H1 (cell line): ENCODE data around the gene LMNB1. TPM values are rescaled to one million over a fixed set of nuclear protein-coding genes. Genes with fewer than 3 reads are reported as not detected.

Experiments used
- EP300 ChIP-seq, 2 experiments: IDR thresholded peaks; 1 replicate in 1 of 2; 2 replicates in 1 of 2; pipeline ENCODE4 v1.6.1; 2011 to 2012; ENCODE audit warnings: low read depth in 2 of 2, low read length in 2 of 2, mild to moderate bottlenecking in 2 of 2, borderline replicate concordance in 1 of 2, inconsistent platforms in 1 of 2, moderate library complexity in 1 of 2
- FOSL1 ChIP-seq: IDR thresholded peaks from 2 replicates; pipeline ENCODE4 v1.6.1; 2011; ENCODE audit warnings: mild to moderate bottlenecking, low read depth, low read length, moderate library complexity; ENCODE audit not compliant: insufficient read depth
- GTF2F1 ChIP-seq: IDR thresholded peaks from 2 replicates; pipeline ENCODE4 v1.6.1; 2012; ENCODE audit warnings: low read depth, low read length, improper control_type of control experiment, borderline replicate concordance
- KDM4A ChIP-seq: IDR thresholded peaks from one replicate; pipeline ENCODE4 v1.7.1; 2012; ENCODE audit warnings: low read depth, mild to moderate bottlenecking, moderate library complexity, low read length, inconsistent platforms; ENCODE audit not compliant: severe bottlenecking
- MAFK ChIP-seq: IDR thresholded peaks from 2 replicates; pipeline ENCODE4 v1.6.1; 2012; ENCODE audit warnings: low read depth, mild to moderate bottlenecking, improper control_type of control experiment, low read length
- RXRA ChIP-seq: IDR thresholded peaks from 2 replicates; pipeline ENCODE4 v1.6.1; 2011; ENCODE audit warnings: low read depth, mild to moderate bottlenecking, low read length, moderate library complexity; ENCODE audit not compliant: insufficient read depth
- SRF ChIP-seq: IDR thresholded peaks from 2 replicates; pipeline ENCODE4 v1.6.1; 2011; ENCODE audit warnings: mild to moderate bottlenecking, low read depth, low read length, moderate library complexity
- SUZ12 ChIP-seq: fragments of 200-600 bp; sonication (generic); IDR thresholded peaks from 2 replicates; pipeline ENCODE4 v1.6.1; 2012; ENCODE audit warnings: mild to moderate bottlenecking, inconsistent platforms, low read length, moderate library complexity, mixed read lengths
- TEAD4 ChIP-seq: IDR thresholded peaks from 2 replicates; pipeline ENCODE4 v1.6.1; 2012; ENCODE audit warnings: low read depth, low read length, inconsistent platforms, mixed read lengths
- polyA plus RNA-seq, 7 experiments: library from polyadenylated mRNA; depleted of rRNA in 3 of 7; stranded (reverse) in 5 of 7; unstranded in 2 of 7; fragments of >200 nt in 5 of 7; fragments of 200-250 nt in 2 of 7; gene quantifications; 1 replicate in 5 of 7; 2 replicates in 1 of 7; 4 replicates in 1 of 7; pipeline versions ENCODE4 v1.2.1 to v1.2.3, GENCODE V29; 2011 to 2013; ENCODE audit warnings: missing spikeins in 2 of 7, mixed read lengths in 2 of 7
- total RNA-seq: library from RNA; stranded (reverse); fragmentation: NEBNext Ultra II Directional; extraction: Animal tissue kit (Norgen Biotek cat#: 25700); gene quantifications from 2 replicates; pipeline ENCODE4 v1.2.1, GENCODE V29; 2021
- TF ChIP-seq, protein P1 (sequence below): fragments of 300-600 bp; sonication (generic); IDR thresholded peaks from 2 replicates; pipeline ENCODE4 v1.7.1; 2012; ENCODE audit warnings: low read length, moderate library complexity, mild to moderate bottlenecking, inconsistent platforms; ENCODE audit not compliant: insufficient replicate concordance

The LMNB1 gene
- total and polyA plus RNA-seq, 2 of the 8 experiments (the other 6 are each of a cell fraction or from before 2014, with no cell fraction given) = 73.5 to 225 TPM

GRCh38 chr5:126777257-126777974, 480 bp downstream of the LMNB1 start (continued):
- TF ChIP-seq SRF = no peak
- TF ChIP-seq MAFK = no peak
- peak in 1 of 2 experiments; percentile 3; a peak in 1 of 3 replicates for TF ChIP-seq EP300 (IDR thresholded peaks at IDR 0.05; ENCODE audit: borderline replicate concordance in 1 of 2, low read depth in 2 of 2, low read length in 2 of 2)
- no peak for TF ChIP-seq SUZ12
- no peak for TF ChIP-seq GTF2F1
- no peak for TF ChIP-seq TEAD4
- no peak for TF ChIP-seq FOSL1
- TF ChIP-seq, protein P1, sequence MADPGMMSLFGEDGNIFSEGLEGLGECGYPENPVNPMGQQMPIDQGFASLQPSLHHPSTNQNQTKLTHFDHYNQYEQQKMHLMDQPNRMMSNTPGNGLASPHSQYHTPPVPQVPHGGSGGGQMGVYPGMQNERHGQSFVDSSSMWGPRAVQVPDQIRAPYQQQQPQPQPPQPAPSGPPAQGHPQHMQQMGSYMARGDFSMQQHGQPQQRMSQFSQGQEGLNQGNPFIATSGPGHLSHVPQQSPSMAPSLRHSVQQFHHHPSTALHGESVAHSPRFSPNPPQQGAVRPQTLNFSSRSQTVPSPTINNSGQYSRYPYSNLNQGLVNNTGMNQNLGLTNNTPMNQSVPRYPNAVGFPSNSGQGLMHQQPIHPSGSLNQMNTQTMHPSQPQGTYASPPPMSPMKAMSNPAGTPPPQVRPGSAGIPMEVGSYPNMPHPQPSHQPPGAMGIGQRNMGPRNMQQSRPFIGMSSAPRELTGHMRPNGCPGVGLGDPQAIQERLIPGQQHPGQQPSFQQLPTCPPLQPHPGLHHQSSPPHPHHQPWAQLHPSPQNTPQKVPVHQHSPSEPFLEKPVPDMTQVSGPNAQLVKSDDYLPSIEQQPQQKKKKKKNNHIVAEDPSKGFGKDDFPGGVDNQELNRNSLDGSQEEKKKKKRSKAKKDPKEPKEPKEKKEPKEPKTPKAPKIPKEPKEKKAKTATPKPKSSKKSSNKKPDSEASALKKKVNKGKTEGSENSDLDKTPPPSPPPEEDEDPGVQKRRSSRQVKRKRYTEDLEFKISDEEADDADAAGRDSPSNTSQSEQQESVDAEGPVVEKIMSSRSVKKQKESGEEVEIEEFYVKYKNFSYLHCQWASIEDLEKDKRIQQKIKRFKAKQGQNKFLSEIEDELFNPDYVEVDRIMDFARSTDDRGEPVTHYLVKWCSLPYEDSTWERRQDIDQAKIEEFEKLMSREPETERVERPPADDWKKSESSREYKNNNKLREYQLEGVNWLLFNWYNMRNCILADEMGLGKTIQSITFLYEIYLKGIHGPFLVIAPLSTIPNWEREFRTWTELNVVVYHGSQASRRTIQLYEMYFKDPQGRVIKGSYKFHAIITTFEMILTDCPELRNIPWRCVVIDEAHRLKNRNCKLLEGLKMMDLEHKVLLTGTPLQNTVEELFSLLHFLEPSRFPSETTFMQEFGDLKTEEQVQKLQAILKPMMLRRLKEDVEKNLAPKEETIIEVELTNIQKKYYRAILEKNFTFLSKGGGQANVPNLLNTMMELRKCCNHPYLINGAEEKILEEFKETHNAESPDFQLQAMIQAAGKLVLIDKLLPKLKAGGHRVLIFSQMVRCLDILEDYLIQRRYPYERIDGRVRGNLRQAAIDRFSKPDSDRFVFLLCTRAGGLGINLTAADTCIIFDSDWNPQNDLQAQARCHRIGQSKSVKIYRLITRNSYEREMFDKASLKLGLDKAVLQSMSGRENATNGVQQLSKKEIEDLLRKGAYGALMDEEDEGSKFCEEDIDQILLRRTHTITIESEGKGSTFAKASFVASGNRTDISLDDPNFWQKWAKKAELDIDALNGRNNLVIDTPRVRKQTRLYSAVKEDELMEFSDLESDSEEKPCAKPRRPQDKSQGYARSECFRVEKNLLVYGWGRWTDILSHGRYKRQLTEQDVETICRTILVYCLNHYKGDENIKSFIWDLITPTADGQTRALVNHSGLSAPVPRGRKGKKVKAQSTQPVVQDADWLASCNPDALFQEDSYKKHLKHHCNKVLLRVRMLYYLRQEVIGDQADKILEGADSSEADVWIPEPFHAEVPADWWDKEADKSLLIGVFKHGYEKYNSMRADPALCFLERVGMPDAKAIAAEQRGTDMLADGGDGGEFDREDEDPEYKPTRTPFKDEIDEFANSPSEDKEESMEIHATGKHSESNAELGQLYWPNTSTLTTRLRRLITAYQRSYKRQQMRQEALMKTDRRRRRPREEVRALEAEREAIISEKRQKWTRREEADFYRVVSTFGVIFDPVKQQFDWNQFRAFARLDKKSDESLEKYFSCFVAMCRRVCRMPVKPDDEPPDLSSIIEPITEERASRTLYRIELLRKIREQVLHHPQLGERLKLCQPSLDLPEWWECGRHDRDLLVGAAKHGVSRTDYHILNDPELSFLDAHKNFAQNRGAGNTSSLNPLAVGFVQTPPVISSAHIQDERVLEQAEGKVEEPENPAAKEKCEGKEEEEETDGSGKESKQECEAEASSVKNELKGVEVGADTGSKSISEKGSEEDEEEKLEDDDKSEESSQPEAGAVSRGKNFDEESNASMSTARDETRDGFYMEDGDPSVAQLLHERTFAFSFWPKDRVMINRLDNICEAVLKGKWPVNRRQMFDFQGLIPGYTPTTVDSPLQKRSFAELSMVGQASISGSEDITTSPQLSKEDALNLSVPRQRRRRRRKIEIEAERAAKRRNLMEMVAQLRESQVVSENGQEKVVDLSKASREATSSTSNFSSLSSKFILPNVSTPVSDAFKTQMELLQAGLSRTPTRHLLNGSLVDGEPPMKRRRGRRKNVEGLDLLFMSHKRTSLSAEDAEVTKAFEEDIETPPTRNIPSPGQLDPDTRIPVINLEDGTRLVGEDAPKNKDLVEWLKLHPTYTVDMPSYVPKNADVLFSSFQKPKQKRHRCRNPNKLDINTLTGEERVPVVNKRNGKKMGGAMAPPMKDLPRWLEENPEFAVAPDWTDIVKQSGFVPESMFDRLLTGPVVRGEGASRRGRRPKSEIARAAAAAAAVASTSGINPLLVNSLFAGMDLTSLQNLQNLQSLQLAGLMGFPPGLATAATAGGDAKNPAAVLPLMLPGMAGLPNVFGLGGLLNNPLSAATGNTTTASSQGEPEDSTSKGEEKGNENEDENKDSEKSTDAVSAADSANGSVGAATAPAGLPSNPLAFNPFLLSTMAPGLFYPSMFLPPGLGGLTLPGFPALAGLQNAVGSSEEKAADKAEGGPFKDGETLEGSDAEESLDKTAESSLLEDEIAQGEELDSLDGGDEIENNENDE = no peak
- no peak for TF ChIP-seq KDM4A
- TF ChIP-seq RXRA = no peak
